Ovary (tissue), 9 donors: Measurements from ENCODE around the gene TXNIP. TPM values are rescaled to one million over a fixed set of nuclear protein-coding genes. Genes with fewer than 3 reads are reported as not detected.

Experiments
- DNase-seq, 5 donors: peaks; one replicate each; pipeline ENCODE4 v3.0.0-alpha.2; 2019 to 2020
- H3K27ac ChIP-seq, 2 donors: fragments of 200-600 bp; one replicate each; pipeline versions ENCODE4 v1.5.1 to v1.8.0; 2019 to 2022
- H3K27me3 ChIP-seq: fragments of 200-600 bp; one replicate; pipeline ENCODE4 v1.8.0; 2022
- H3K36me3 ChIP-seq: fragments of 200-600 bp; sonication (generic); one replicate; pipeline ENCODE4 v1.5.1; 2019
- H3K4me1 ChIP-seq: one replicate; pipeline ENCODE4 v1.8.1; 2013; ENCODE audit warnings: mild to moderate bottlenecking, moderate library complexity; ENCODE audit not compliant: insufficient read depth
- H3K4me3 ChIP-seq: fragments of 200-600 bp; sonication (generic); one replicate; pipeline ENCODE4 v1.5.1; 2017
- H3K9me3 ChIP-seq, 2 donors: fragments of 200-600 bp in 1 of 2; sonication (generic) in 1 of 2; one replicate each; pipeline versions ENCODE4 v1.5.1 to v1.8.1; 2013 to 2019; ENCODE audit warnings: mild to moderate bottlenecking in 1 of 2, moderate library complexity in 1 of 2
- EP300 ChIP-seq: sonication (generic); formaldehyde crosslinking; IDR thresholded peaks from one replicate; pipeline ENCODE4 v1.6.1; 2017; ENCODE audit warnings: antibody characterized with exemption
- POLR2A ChIP-seq: fragments of 450-650 bp; IDR thresholded peaks from one replicate; pipeline ENCODE4 v1.6.1; 2017; ENCODE audit warnings: antibody characterized with exemption, mild to moderate bottlenecking, moderate library complexity
- WGBS, 3 donors: extraction: QIAGEN DNeasy Blood & Tissue Kit in 1 of 3; methylation state at CpG; one replicate each; pipeline versions ENCODE4 v1.1.5 to v1.1.7; 2013 to 2017; 5-methylcytosine and 5-hydroxymethylcytosine counted together
- intact Hi-C, 4 donors: fragments of 100-400 bp; cut with DNase I; formaldehyde crosslinking; loops; one replicate each; pipeline versions ENCODE4 v1.11.0 to v1.15.1; 2022 to 2023
- polyA plus RNA-seq, 2 donors: library from polyadenylated mRNA; stranded (reverse); fragments of 200-250 nt in 1 of 2; fragments of 350-450 nt in 1 of 2; fragmentation: Illumina TruSeq in 1 of 2; extraction: RNeasy Lipid Tissue Mini Kit (QIAGEN cat#74804) in 1 of 2; gene quantifications; one replicate each; pipeline ENCODE4 v1.2.3, GENCODE V29; 2013 to 2014
- total RNA-seq, 7 donors: library from RNA; depleted of rRNA in 2 of 7; stranded (reverse); fragments of >200 nt in 2 of 7; fragmentation: NEBNext Ultra II Directional in 3 of 7; extraction: Animal tissue kit (Norgen Biotek cat#: 25700) in 3 of 7; gene quantifications; one replicate each; pipeline versions ENCODE4 v1.1.0 to v1.2.4, GENCODE V29; 2016 to 2023
- TF ChIP-seq, protein P1 (sequence below), 3 donors: fragments of 450-650 bp in 2 of 3; fragments of 200-600 bp in 1 of 3; IDR thresholded peaks; one replicate each; pipeline versions ENCODE4 v1.5.1 to v1.8.0; 2016 to 2022; ENCODE audit warnings: antibody characterized with exemption in 3 of 3, mild to moderate bottlenecking in 1 of 3
- donor health status: DM: no; HTN: no; CAD: no; lungs with moderate emphysema.
- donor health status: DM: no; HTN: no; CAD: no.
- donor health status: Bipolar disorder and iron deficiency.
- donor health status: DM: yes; HTN: yes; CAD: no.
- donor health status: DM: no; HTN: no; CAD: no.
- donor health status: DM: yes; HTN: yes; CAD: no.

The TXNIP gene
- total and polyA plus RNA-seq, 9 donors = 335 to 1,406 (median 617) TPM

- Histone ChIP-seq H3K4me3 (peak overlapping the region; percentile 43), H3K4me1 (peaks cover 1% of the 10 kb centered on the region), H3K9me3 (no peaks in the 10 kb centered on the region), H3K27me3 (no peaks in the 10 kb centered on the region), H3K27ac (peak overlapping the region; percentile 59 to 87), H3K36me3 (no peaks in the 10 kb centered on the region)
- TF ChIP-seq, protein P1, sequence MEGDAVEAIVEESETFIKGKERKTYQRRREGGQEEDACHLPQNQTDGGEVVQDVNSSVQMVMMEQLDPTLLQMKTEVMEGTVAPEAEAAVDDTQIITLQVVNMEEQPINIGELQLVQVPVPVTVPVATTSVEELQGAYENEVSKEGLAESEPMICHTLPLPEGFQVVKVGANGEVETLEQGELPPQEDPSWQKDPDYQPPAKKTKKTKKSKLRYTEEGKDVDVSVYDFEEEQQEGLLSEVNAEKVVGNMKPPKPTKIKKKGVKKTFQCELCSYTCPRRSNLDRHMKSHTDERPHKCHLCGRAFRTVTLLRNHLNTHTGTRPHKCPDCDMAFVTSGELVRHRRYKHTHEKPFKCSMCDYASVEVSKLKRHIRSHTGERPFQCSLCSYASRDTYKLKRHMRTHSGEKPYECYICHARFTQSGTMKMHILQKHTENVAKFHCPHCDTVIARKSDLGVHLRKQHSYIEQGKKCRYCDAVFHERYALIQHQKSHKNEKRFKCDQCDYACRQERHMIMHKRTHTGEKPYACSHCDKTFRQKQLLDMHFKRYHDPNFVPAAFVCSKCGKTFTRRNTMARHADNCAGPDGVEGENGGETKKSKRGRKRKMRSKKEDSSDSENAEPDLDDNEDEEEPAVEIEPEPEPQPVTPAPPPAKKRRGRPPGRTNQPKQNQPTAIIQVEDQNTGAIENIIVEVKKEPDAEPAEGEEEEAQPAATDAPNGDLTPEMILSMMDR (IDR thresholded peaks at IDR 0.05) = no peak
- TF ChIP-seq EP300 (no peak), POLR2A (no peak)
- intact Hi-C loops = loop anchor here in 3 of 4 donors (5.0 kb wide), 2 partner anchors 36 to 46 kb away; partner anchors contain the start of genes PEX11B (in 2 of the 3) and RBM8A (in 1 of the 3)
- WGBS, 3 donors = 14 to 19% (median 17%) methylated on average over 5 of the region's 5 CpGs
- no peak for DNase-seq
Measured at GRCh38 chr1:145963265-145964019, 32.9 kb downstream of the TXNIP start.

GRCh38 chr1:145962157-145963102 lies 33.9 kb downstream of the TXNIP start:
- Histone ChIP-seq H3K4me3 (peak overlapping the region; percentile 58), H3K4me1 (peaks cover 1% of the 10 kb centered on the region), H3K36me3 (no peaks in the 10 kb centered on the region), H3K27ac (peak overlapping the region; percentile 87 to 91), H3K27me3 (no peaks in the 10 kb centered on the region), H3K9me3 (no peaks in the 10 kb centered on the region)
- intact Hi-C loops = loop anchor here in 3 of 4 donors (5.0 kb wide), 2 partner anchors 35 to 45 kb away; partner anchors contain the start of genes PEX11B (in 2 of the 3) and RBM8A (in 1 of the 3)
- TF ChIP-seq, protein P1 (IDR thresholded peaks at IDR 0.05) = no peak
- TF ChIP-seq EP300 (no peak), POLR2A (no peak)
- DNase-seq = peak; percentile 72 to 79 (median 78)
- 2 to 3% (median 3%) methylated on average over 25 to 36 of the region's 36 CpGs for WGBS, 3 donors

DNA sequence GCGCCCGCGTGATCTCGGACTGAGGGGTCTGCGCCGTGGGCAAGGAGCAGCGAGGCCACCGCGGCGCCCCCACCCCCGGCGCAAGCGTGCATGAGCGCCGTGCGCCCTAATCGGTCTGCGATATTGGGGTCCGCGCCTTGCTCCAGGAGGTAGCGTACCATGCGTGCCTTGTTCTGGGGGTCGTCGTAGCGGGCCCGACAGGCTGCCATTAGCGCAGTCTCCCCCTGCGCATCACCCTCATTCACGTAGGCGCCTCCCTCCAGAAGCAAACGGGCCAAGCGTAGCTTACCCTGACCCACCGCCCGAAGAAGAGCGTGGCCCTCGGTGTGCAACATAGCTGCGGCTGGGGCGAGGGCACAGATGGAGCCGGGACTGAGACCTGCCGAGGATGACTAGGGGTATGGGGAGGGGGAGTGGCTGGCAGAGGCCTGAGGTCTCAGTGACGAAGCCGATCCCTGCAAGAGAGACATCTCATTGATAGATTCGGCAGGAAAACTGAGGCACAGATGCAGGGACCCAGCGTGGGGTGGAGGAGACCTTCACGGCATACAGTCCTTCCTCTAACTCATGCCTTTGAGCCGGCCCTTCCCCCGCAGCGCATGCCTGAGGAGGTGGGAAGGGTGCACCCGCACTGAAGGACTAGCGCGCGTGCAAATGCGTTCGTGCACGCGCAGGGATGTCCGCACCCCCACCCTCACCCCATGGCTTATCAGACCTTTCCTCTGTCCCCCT lies 34.8 kb downstream of the TXNIP start:
- intact Hi-C loops = loop anchor here in 3 of 4 donors (5.0 kb wide), 2 partner anchors 34 to 44 kb away; partner anchors contain the start of genes PEX11B (in 2 of the 3) and RBM8A (in 1 of the 3)

More for the DNA sequence above, 34.8 kb downstream of the TXNIP start:
- H3K36me3 ChIP-seq = no peaks in the 10 kb centered on the region
- peak overlapping the region; percentile 58 for H3K4me3 ChIP-seq
- TF ChIP-seq EP300 (no peak), POLR2A (no peak)
- TF ChIP-seq, protein P1 (IDR thresholded peaks at IDR 0.05) = no peak
- H3K27ac ChIP-seq = peak overlapping the region; percentile 87 to 91
- peak; percentile 66 to 74 (median 69) for DNase-seq
- no peaks in the 10 kb centered on the region for H3K27me3 ChIP-seq
- 0 to 1% (median 0%) methylated on average over 43 to 57 of the region's 57 CpGs for WGBS, 3 donors
- no peaks in the 10 kb centered on the region for H3K9me3 ChIP-seq
- peaks cover 1% of the 10 kb centered on the region for H3K4me1 ChIP-seq
